HG03521 (cell line): ENCODE data around the gene ARPC5.
"Not testable (repeated sequence)": the region's sequence is repeated elsewhere in the genome, so short reads cannot be mapped to it uniquely, and the experiment has no call there.

Experiments used
- ATAC-seq: cut with Tn5 transposase; IDR thresholded peaks from one replicate; pipeline ENCODE4 v1.9.1; 2021; ENCODE audit warnings: mild to moderate bottlenecking, moderate library complexity; ENCODE audit not compliant: unreplicated experiment

Gene ARPC5

DNA sequence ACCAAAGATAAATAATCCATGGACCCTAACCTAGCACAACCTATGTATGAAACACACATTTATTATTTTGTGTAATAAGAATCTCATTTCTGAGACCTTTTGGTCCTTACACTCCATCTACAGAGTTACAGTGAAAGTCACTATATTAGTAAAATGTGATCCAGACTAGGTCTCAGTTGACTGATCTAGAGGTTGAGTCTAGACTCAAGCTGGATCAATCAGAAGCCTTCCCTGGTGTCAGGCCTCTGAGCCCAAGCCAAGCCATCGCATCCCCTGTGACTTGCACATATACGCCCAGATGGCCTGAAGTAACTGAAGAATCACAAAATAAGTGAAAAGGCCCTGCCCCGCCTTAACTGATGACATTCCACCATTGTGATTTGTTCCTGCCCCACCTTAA is 22.6 kb downstream of the ARPC5 start:
- ATAC-seq, result not testable (repeated sequence)

GRCh38 chr1:183612407-183612806 is 23.2 kb downstream of the ARPC5 start:
- ATAC-seq, result no peak

DNA sequence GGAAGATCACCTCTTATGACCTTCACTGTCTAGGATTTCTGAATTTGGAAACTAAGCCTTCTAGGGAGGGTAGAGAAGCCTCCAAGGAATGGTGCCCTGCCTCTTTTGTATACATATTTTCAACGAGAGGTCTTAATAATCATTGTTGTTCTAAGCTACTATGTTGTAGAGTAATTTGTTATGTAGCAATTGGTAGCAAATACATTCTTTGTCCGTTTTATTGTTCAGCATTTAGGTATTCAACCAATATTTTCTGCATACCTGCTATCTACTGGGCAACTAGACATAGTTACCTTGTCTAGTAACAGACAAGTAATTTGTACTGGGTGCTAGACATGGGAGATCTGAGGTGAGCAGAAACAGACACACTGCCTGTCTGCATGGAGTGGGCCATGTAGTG is 24.6 kb downstream of the ARPC5 start:
- ATAC-seq, result no peak

DNA sequence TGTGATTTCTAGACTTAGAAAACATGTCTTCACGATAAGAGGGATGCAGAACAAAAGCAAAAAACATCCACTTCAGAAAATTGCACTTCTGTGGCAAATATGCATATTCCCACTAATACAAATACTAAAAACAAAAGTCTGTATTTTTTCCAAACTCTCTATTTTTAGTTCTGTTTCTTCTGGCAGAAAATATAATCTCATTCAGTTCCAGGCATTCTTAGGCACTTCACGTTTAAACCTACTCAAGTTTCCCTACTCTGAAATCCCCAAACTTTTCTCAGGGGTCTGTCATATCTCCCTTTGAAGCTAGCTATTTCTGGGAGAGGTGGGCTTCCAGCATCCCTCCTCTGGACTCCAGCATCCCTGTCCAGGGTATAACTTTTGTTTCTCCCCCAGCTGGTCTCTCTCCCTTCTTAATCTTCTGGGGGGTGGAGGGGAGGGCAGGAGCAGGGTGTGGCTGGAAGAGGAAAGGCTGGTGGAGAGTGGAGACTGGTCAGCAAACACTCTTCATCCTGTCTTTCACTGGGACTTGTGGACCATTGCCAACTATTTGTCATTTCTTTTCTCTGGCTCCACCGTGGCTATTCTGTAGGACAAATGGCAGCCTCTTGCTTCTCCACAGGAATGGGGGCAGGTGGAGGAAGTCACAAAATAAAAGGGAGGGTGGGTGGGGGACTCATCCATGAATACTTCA is 25.7 kb downstream of the ARPC5 start:
- ATAC-seq, result no peak

DNA sequence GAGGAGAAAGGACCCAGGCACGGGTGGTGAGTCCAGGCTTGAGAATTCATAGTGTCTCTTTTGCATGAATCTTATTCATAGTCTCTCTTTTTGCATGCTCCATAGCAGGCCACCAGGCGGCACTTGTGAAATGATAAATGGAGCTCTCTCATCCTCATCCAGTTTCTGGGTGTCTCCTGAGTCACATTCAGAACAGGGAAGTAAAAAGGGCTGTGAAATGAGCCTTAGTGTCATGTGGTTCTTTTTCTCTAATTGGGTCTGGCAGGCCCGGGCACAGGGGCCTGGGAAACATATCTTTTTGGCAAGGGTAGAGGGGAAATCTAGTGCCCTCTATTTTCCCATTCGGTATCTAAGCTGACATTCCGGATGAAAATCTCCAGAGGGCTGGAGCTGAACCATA is 26.3 kb downstream of the ARPC5 start:
- ATAC-seq, result peak; percentile 52

- ATAC-seq, result no peak
Measured at GRCh38 chr1:183607322-183607980, 28.1 kb downstream of the ARPC5 start.

GRCh38 chr1:183605904-183606303 is 29.7 kb downstream of the ARPC5 start:
- ATAC-seq, result no peak

DNA sequence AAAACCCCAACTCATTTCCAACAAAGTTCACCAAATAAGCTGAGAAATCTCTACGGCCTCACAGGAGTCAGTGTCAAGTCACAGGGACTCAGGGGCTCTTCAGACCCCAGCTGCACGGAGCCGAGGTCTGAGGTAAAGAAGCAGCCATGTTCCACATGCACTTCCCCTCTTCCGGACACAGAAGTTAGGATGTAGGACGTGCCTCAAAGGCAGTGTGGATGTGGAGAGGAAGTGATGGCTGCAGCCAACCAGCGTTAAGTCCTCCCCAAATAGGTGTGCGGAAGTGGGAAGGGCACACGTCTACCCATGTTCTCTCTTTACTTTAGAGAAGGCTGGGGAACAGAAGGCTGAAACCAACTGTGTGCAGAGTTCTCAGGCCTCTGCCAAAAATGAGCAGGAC is 30.8 kb downstream of the ARPC5 start:
- no peak for ATAC-seq

- peak; percentile 38 for ATAC-seq
Measured at GRCh38 chr1:183604038-183604808, 31.4 kb downstream of the ARPC5 start.

DNA sequence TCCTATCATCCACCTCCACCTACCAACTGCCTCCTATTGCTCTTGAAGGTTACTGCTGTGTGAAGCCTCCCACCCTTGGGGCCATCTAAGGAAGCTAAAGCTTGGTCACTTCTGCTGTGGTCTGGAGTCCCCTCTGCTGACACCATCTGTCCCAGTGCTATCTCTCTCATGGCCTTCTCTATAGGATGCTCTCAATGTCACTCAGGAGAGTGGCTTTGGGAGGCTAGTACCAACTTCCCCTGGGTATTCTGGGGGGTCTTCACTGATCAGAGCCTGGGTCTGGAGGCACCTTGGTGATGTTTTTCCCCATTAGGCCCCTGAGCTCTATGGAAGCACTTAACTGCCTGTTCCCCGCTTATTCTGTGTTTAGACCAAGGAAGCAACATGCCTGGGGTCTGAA is 33.1 kb downstream of the ARPC5 start:
- no peak for ATAC-seq

GRCh38 chr1:183600634-183601033 is 34.9 kb downstream of the ARPC5 start:
- no peak for ATAC-seq

GRCh38 chr1:183600136-183600535 is 35.4 kb downstream of the ARPC5 start:
- no peak for ATAC-seq

DNA sequence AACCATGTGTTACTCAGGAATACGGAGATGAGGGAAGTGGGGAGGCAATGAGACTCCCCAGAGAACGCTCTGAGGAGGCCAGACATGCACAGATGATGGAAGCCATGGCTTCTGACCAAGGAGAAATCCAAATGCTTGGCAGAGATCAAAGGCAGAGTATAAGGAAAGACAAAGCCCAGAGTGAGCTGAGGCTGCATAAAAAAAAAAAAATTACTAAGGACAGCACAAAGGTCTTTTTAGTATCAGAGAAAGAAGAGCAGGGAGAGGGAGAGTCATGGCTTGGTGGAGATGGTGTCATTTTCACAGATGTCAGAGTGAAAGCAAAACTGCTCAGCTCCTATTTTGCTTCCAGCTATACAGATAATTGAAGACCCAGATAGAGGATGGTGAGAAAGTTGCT is 37.2 kb downstream of the ARPC5 start:
- peak; percentile 67 for ATAC-seq

DNA sequence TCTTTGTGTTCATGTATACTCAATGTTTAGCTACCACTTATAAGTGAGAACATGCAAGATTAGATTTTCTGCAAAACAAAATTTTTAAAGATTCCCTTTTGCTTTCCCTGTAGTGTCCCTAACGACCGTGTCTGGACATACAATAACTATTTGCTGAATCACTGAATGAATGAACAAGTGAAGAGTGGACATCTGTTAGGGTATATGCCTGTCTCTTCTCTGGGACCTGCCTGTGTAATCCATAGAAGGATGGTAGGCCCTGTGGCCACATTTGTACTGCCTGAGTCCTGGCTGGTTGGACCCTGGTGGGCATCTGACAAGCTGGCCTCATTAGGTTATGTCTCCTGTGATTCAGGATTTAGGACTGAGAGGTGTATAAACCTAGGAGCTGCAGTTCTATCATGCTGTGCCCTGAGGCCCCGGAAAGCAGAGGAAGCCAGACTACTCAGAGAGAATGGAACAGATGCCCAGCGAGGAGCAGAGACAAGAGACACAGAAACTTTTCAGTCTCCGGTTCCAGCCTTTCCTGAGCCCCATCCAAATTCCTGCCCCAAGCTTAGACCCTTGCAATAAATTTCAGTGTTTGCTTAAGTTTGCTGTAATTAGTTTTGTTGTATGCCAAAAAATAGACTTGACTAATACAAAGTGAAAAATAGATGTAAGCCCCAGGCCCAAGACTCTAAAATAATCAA is 37.8 kb downstream of the ARPC5 start:
- no peak for ATAC-seq

DNA sequence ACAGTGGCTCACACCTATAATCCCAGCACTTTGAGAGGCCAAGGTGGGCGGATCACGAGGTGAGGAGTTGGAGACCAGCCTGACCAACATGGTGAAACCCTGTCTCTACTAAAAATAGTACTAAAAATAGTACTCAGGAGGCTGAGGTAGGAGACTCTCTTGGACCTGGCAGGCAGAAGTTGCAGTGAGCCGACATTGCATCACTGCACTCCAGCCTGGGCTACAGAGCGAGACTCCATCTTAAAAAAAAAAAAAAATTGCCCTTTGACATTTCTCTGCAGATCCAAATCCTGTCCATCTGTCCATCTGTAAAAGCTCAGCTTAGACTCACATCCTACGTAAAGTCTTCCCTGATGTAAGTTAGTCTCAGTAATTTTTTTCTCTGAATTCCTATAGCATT is 39.1 kb downstream of the ARPC5 start:
- ATAC-seq, result no peak

- no peak for ATAC-seq
Measured at GRCh38 chr1:183595537-183595936, 40.0 kb downstream of the ARPC5 start.

GRCh38 chr1:183593356-183593755 is 42.2 kb downstream of the ARPC5 start:
- peak; percentile 56 for ATAC-seq

- no peak for ATAC-seq
Measured at GRCh38 chr1:183592733-183593132, 42.9 kb downstream of the ARPC5 start.

DNA sequence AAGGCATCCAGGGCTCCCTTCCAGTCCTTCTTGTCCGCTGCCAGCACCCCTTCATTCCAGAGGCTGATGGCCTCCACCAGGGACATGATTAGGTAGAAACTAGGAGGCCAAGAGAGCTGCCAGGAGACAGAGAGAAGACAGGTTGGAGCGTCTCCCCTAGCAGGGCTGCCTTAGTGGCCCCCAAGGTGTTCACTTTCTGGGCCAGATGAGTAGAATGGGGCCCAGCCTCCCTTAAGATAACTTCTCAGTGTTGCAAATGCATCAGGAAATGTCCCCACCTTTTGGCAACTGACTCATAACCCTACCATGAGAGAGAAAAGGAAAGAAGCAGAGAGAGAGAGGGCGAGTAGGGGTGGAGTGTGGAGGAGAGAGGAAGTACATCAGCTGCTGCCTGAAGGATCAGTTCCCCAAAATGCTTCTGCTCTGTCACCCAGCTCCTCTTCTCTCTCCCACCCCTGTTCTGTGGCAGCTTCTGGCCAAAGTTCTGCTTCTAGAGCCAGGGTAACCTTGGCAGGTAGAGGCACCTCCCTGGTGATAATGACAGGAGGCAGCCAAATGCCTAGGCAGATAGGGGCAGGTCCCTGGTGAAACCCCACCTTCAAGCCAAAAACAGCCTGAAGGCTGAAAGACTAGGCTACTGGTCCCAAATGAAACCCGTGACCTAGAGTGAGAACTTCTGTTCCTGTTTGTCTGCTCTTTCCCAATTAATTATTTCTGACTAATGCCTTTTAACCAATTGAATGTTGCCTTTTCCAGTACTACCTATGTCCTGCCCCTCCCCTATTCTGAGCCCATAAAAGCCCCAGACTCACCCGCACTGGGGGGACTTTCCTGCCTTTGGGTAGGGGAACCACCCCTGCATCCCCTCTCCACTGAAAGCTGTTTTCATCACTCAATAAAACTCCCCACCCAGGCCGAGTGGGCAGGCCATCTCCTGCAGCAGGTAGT is 45.1 kb downstream of the ARPC5 start, which contains the start of gene NCF2:
Gene NCF2 (minus strand): TSS at position 216 of the 948 bp plus-strand sequence. CDS start 130 bp downstream, at position 86.
- peak; percentile 79 for ATAC-seq

- no peak for ATAC-seq
Measured at GRCh38 chr1:183589874-183590243, 45.7 kb downstream of the ARPC5 start.
